ENCODE data around the gene KRT39.

DNA sequence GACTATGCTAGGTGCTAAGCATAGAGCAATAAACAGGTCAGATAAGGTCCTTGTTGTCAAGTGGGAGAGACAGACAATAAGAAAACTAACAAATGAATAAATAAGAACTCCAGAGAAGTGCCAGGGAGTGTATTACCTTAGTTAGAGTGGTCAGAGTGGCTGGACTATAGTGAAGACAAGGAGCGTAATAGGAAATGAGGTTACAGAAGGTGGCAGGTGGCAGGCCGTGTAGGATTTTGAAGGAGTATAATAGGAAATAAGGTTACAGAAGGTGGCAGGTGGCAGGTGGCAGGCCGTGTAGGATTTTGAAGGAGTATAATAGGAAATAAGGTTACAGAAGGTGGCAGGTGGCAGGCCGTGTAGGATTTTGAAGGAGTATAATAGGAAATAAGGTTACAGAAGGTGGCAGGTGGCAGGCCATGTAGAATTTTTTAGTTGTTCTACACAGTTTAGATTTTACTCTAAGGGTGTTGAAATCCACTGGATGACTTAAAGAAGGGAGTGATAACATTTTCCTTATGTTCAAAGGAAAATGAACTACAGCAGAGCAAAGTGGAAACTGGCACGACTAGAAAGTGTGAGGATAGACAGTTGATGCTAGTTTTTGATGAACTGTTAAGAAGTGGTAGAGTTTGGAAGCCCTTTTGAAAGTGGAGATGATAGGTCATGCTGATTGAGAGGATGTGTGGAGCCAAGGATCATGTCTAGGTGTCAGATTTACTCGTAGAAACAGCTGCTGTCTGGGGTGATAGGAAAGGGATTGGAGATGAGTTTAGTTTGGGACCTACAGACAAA, 45.8 kb upstream of the KRT39 start:
- TF ChIP-seq USF2 (CRISPR knock-in tag; IDR thresholded peaks at IDR 0.05) (no peak), CTCF (IDR thresholded peaks at IDR 0.05) (no peak), ZNF317 (CRISPR knock-in tag; IDR thresholded peaks at IDR 0.05; ENCODE audit: borderline replicate concordance, low read depth) (no peak), ATF1 (CRISPR knock-in tag; IDR thresholded peaks at IDR 0.05) (no peak), SP1 (CRISPR knock-in tag; conservative IDR thresholded peaks at IDR 0.05) (no peak), TEAD4 (CRISPR knock-in tag; IDR thresholded peaks at IDR 0.05) (no peak), ZNF121 (CRISPR knock-in tag; IDR thresholded peaks at IDR 0.05) (no peak), ZBTB21 (CRISPR knock-in tag; IDR thresholded peaks at IDR 0.05; ENCODE audit: borderline replicate concordance) (no peak)
- TF ChIP-seq, protein P1, sequence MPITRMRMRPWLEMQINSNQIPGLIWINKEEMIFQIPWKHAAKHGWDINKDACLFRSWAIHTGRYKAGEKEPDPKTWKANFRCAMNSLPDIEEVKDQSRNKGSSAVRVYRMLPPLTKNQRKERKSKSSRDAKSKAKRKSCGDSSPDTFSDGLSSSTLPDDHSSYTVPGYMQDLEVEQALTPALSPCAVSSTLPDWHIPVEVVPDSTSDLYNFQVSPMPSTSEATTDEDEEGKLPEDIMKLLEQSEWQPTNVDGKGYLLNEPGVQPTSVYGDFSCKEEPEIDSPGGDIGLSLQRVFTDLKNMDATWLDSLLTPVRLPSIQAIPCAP (CRISPR knock-in tag; IDR thresholded peaks at IDR 0.05): no peak
- TF ChIP-seq, protein P2, sequence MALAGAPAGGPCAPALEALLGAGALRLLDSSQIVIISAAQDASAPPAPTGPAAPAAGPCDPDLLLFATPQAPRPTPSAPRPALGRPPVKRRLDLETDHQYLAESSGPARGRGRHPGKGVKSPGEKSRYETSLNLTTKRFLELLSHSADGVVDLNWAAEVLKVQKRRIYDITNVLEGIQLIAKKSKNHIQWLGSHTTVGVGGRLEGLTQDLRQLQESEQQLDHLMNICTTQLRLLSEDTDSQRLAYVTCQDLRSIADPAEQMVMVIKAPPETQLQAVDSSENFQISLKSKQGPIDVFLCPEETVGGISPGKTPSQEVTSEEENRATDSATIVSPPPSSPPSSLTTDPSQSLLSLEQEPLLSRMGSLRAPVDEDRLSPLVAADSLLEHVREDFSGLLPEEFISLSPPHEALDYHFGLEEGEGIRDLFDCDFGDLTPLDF (CRISPR knock-in tag; IDR thresholded peaks at IDR 0.05): no peak
- TF ChIP-seq, protein P3, sequence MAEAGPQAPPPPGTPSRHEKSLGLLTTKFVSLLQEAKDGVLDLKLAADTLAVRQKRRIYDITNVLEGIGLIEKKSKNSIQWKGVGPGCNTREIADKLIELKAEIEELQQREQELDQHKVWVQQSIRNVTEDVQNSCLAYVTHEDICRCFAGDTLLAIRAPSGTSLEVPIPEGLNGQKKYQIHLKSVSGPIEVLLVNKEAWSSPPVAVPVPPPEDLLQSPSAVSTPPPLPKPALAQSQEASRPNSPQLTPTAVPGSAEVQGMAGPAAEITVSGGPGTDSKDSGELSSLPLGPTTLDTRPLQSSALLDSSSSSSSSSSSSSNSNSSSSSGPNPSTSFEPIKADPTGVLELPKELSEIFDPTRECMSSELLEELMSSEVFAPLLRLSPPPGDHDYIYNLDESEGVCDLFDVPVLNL (CRISPR knock-in tag; IDR thresholded peaks at IDR 0.05; ENCODE audit: borderline replicate concordance, low read depth): no peak
- TF ChIP-seq, protein P4, sequence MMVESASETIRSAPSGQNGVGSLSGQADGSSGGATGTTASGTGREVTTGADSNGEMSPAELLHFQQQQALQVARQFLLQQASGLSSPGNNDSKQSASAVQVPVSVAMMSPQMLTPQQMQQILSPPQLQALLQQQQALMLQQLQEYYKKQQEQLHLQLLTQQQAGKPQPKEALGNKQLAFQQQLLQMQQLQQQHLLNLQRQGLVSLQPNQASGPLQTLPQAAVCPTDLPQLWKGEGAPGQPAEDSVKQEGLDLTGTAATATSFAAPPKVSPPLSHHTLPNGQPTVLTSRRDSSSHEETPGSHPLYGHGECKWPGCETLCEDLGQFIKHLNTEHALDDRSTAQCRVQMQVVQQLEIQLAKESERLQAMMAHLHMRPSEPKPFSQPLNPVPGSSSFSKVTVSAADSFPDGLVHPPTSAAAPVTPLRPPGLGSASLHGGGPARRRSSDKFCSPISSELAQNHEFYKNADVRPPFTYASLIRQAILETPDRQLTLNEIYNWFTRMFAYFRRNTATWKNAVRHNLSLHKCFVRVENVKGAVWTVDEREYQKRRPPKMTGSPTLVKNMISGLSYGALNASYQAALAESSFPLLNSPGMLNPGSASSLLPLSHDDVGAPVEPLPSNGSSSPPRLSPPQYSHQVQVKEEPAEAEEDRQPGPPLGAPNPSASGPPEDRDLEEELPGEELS (CRISPR knock-in tag; IDR thresholded peaks at IDR 0.05): no peak
